ENCODE measurements around the gene PAK1.

DNA sequence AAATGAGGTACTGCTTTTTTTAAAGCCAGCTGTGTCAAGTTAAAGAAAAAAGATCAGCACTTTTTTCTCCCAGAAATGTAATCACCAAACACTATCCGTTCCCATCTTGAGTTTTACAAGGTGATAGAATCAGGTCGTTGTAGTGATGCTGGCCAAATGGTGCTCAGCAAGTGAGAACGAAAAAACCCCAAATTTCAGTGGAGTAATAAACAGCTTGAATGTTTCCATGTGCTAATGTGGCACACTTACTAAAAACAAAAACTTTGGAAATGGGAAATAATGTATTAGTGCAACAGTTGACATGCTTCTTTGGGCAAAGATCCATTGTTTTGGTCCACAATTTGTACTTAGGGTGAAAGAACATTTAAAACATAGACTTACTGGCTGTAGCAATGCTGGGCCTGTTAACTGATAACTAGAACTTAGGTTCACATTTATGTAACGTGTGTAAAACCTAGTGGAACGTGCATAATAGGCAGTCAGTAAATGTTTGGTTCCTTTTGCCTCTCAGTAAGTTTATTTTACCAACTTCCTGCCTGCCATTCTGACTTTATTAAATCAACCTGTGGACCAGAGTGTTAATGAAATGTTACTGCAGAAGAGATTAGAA is 157.1 kb downstream of the PAK1 start:
- TF ChIP-seq, protein P1, sequence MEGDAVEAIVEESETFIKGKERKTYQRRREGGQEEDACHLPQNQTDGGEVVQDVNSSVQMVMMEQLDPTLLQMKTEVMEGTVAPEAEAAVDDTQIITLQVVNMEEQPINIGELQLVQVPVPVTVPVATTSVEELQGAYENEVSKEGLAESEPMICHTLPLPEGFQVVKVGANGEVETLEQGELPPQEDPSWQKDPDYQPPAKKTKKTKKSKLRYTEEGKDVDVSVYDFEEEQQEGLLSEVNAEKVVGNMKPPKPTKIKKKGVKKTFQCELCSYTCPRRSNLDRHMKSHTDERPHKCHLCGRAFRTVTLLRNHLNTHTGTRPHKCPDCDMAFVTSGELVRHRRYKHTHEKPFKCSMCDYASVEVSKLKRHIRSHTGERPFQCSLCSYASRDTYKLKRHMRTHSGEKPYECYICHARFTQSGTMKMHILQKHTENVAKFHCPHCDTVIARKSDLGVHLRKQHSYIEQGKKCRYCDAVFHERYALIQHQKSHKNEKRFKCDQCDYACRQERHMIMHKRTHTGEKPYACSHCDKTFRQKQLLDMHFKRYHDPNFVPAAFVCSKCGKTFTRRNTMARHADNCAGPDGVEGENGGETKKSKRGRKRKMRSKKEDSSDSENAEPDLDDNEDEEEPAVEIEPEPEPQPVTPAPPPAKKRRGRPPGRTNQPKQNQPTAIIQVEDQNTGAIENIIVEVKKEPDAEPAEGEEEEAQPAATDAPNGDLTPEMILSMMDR (conservative IDR thresholded peaks at IDR 0.05 in 1 of 2, IDR thresholded peaks at IDR 0.05 in 1 of 2; ENCODE audit: low read depth in 1 of 2, low read length in 2 of 2), result no peak
- no peak for TF ChIP-seq EZH2 (IDR thresholded peaks at IDR 0.05; ENCODE audit: low read length, missing control alignments)
